Type B pancreatic cell (in vitro differentiated cells): ENCODE measurements around the gene AURKA. TPM values are rescaled to one million over a fixed set of nuclear protein-coding genes. Genes with fewer than 3 reads are reported as not detected.
"Not testable (repeated sequence)": the region's sequence is repeated elsewhere in the genome, so short reads cannot be mapped to it uniquely, and the experiment has no call there.

Experiments used
- DNase-seq: peaks from one replicate; pipeline ENCODE4 v3.0.0; 2021; ENCODE audit warnings: mixed read lengths; ENCODE audit not compliant: unreplicated experiment; ENCODE audit errors: extremely low spot score
- H3K27ac Mint-ChIP-seq: 2 replicates; pipeline ENCODE4 v1.8.0; 2021; ENCODE audit warnings: mild to moderate bottlenecking, mixed read lengths
- H3K27me3 Mint-ChIP-seq: 2 replicates; pipeline ENCODE4 v1.8.0; 2021; ENCODE audit warnings: mixed read lengths
- H3K36me3 Mint-ChIP-seq: 2 replicates; pipeline ENCODE4 v1.8.0; 2021; ENCODE audit warnings: mixed read lengths
- H3K4me1 Mint-ChIP-seq: one replicate; pipeline ENCODE4 v1.8.0; 2021; ENCODE audit warnings: mixed read lengths; ENCODE audit not compliant: unreplicated experiment
- H3K4me3 Mint-ChIP-seq: 2 replicates; pipeline ENCODE4 v1.8.0; 2021; ENCODE audit warnings: mild to moderate bottlenecking, mixed read lengths
- H3K9me3 Mint-ChIP-seq: 2 replicates; pipeline ENCODE4 v1.8.0; 2021; ENCODE audit warnings: mixed read lengths
- CTCF ChIP-seq: fragments of 200-600 bp; sonication (generic); conservative IDR thresholded peaks from 2 replicates; pipeline ENCODE4 v1.5.0; 2021; ENCODE audit warnings: antibody characterized with exemption, mild to moderate bottlenecking
- total RNA-seq: library from RNA; stranded (reverse); gene quantifications from 2 replicates; pipeline ENCODE4 v1.2.1, GENCODE V29; 2021; ENCODE audit warnings: low replicate concordance

The AURKA gene
- total RNA-seq, 1 donor from 2014 or later = 42.7 TPM

DNA sequence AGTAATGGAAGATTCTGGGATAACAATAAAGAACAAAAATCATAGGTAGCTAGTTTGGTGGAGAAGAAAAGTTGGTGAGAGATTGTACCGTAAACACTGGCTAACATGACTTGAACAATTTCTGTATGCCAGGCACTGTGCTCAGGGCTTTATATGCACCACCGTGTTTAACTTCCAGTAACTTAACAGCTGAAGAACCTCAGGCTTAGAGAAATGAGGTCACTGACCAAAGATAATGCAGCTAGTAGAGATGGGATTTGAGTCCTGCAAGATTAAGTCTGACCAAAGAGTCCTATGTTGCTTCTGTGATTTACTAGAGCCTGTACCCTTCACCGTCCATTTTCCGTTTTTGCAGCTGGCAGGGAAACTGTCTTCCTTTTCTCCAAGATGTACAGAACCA, 3.2 kb upstream of the AURKA start:
- DNase-seq = no peak
- Mint-ChIP-seq H3K27ac (no peak overlapping the region), H3K27me3 (no peaks in the 10 kb centered on the region), H3K36me3 (peaks cover 15% of the 10 kb centered on the region), H3K4me1 (peaks cover 16% of the 10 kb centered on the region), H3K9me3 (no peaks in the 10 kb centered on the region), H3K4me3 (no peak overlapping the region)
- no peak for TF ChIP-seq CTCF

DNA sequence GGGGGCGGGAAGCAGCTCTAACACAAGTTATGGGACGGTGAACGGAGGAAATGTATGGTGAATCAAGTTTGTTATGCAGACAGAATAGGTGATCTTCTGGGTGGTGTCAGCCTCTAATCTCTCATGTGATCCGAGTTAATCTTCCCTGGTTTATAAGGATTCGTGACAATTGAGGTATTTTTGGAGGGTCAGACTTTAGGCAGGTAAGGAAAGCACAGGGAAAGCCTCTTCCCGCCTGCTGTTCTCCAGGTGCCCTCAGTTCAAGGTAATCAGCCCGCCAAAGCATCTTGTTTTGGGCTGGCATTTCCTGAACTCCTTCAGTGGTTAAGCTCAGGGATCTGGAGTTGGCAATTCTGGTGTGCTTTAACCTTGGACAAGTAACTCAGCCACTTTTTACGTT, 1.6 kb upstream of the AURKA start:
- Mint-ChIP-seq H3K36me3 (peaks cover 22% of the 10 kb centered on the region), H3K27ac (no peak overlapping the region), H3K27me3 (no peaks in the 10 kb centered on the region), H3K4me3 (no peak overlapping the region), H3K4me1 (peaks cover 30% of the 10 kb centered on the region), H3K9me3 (no peaks in the 10 kb centered on the region)
- DNase-seq = no peak
- no peak for TF ChIP-seq CTCF

DNA sequence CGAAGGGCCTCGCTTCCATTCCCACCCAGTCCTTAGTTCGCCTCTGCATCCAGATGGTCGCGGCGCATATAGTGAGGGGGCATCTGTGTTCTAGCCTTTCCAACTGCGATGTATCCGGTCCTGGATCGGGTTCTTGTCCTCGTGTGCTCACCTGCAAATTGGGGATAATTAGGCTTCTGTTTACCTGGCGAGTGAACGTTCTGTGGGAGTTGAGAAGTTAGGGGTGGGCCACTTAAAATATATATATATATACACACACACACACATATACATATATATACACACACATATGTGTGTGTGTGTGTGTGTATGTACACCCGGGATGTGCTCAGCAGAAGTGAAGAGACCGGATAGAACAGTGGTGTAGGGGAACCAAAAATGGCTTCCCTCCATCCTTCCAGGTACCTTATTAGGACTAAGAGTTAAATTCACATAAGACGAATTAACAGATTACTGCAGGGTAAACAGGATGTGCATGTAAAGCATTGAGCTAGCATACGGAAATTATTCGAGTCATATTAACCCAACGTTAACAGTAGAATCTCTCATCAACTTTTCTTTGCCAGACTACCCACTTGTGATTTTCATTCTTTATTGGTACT, 967 bp upstream of the AURKA start:
- peaks cover 22% of the 10 kb centered on the region for H3K36me3 Mint-ChIP-seq
- H3K27ac Mint-ChIP-seq = no peak overlapping the region
- H3K27me3 Mint-ChIP-seq = no peaks in the 10 kb centered on the region
- TF ChIP-seq CTCF = no peak
- peaks cover 30% of the 10 kb centered on the region for H3K4me1 Mint-ChIP-seq
- H3K9me3 Mint-ChIP-seq = no peaks in the 10 kb centered on the region
- H3K4me3 Mint-ChIP-seq = no peak overlapping the region
- no peak for DNase-seq

DNA sequence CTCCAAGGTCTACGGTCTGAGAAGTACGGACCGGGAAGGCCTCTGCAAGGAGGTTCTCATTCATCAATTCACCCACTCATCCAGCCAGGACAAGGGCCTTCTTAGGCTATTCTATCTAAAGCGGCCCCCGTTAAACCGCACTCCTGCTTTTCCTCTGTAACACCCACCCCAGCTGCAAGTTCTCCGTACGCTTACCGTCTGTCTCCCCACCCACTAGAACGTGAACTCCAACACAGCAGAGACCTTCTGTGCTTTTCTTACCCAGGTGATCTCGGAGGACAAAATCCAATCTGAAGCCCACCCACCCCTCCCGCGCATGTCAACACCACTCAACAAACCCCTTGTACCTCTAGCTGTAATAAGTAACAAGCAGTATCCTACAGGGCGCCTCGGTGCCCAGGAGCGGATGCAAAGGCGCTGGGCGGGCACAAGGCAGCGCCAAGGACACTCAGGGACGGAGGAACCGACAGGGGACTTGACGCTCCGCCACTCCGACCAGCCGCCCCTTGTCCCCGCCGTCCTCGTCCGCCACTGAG, 351 bp downstream of the AURKA start:
- Mint-ChIP-seq H3K36me3 (peaks cover 23% of the 10 kb centered on the region), H3K4me1 (peaks cover 30% of the 10 kb centered on the region), H3K9me3 (no peaks in the 10 kb centered on the region), H3K27ac (no peak overlapping the region), H3K4me3 (no peak overlapping the region), H3K27me3 (no peaks in the 10 kb centered on the region)
- DNase-seq = no peak
- TF ChIP-seq CTCF = no peak

GRCh38 chr20:56391037-56391436, 978 bp downstream of the AURKA start:
- no peaks in the 10 kb centered on the region for H3K27me3 Mint-ChIP-seq
- no peak for DNase-seq
- no peak for TF ChIP-seq CTCF
- peaks cover 29% of the 10 kb centered on the region for H3K36me3 Mint-ChIP-seq
- H3K4me3 Mint-ChIP-seq = no peak overlapping the region
- H3K9me3 Mint-ChIP-seq = no peaks in the 10 kb centered on the region
- peaks cover 30% of the 10 kb centered on the region for H3K4me1 Mint-ChIP-seq
- H3K27ac Mint-ChIP-seq = peak overlapping the region; percentile 59

DNA sequence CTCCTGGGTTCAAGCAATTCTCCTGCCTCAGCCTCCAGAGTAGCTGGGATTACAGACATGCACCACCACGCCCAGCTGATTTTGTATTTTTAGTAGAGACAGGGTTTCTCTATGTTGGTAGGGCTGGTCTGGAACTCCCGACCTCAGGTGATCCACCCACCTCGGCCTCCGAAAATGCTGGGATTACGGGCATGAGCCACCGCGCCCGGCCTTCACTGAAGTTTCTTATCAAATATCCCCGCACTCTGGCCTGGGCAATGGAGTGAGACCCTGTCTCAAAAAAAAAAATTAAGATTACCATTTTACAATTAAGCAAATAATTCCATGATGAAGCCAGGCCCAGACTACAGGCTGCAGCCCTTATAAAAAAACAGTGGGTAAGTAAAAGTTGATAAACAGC, 1.6 kb downstream of the AURKA start:
- not testable (repeated sequence) for H3K4me3 Mint-ChIP-seq, H3K27me3 Mint-ChIP-seq, H3K9me3 Mint-ChIP-seq, H3K27ac Mint-ChIP-seq, DNase-seq
- Mint-ChIP-seq H3K36me3 (peaks cover 23% of the 10 kb centered on the region), H3K4me1 (peaks cover 30% of the 10 kb centered on the region)
